ENCODE results near the gene TRAF3. TPM values are rescaled to one million over a fixed set of nuclear protein-coding genes. Genes with fewer than 3 reads are reported as not detected.
A peak's percentile ranks its signal among the peaks of the same experiment; 100 is the strongest.
"Not testable (repeated sequence)": the region's sequence is repeated elsewhere in the genome, so short reads cannot be mapped to it uniquely, and the experiment has no call there.

The TRAF3 gene
- total and polyA plus RNA-seq, 2 donors: 8.8 to 12.4 TPM

DNA sequence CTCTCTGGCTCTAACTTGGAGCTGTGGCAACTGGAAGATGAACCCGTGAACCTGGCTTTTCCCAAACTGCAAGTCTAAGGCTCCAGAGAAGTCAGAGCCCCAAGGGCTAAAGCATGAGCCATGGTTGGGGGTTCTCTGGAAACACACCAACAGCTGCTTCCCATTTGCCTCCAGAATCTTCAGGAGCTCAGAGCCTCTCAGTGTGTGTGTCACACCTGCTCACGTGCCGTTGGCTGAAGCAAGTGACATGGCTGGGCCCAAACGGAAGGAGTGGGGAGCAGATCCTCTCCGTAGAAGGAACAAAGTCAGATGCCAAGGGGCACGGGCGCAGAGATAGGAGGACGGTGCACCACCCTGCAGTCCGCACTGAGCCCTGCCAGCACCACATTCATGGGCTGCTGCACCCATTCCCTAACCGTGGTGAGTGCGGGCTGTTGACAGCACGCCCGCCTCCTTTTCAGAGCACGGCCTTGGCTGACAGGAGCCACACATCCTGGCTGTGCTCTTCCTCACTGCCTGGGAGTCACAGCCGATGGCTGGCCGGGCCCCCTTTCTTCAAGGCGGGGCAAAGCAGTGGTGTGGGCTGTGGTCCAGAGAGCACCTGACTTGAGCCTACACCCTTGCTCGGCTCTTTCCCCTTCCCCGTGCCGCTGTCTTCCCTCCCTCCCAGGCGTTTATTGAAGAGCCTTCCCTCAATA, 16.6 kb upstream of the TRAF3 start:
- WGBS: 35% methylated on average over 21 of the region's 21 CpGs
- H3K4me3 ChIP-seq (ENCODE audit: low read depth, low read length): no peak overlapping the region
- DNase-seq (ENCODE audit: extremely low spot score): no peak
- no peaks in the 10 kb centered on the region for H3K36me3 ChIP-seq (ENCODE audit: insufficient read depth)
- no peaks in the 10 kb centered on the region for H3K4me1 ChIP-seq (ENCODE audit: insufficient read depth)
- no peak overlapping the region for H3K27ac ChIP-seq (ENCODE audit: low read depth)

DNA sequence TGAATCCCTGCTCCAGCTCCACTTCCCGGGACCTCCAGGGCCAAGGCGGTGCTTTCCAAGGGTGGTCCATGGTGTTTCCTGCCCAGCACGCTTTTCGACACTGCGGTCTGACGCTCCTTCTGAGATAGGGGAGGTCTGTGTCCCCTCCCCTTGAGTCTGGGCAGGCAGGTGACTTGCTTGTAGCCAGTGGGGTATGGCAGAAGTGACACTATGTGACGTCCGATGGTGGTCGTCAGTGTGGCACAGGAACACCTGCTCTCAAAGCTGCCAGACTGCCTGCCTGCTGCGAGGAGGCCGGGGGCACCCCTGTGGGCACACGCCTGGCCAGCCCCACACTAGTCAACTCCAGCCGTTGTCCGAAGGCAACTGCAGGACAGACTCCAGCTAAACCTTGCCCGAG, 16.0 kb upstream of the TRAF3 start:
- WGBS: 54% methylated on average over 15 of the region's 15 CpGs
- H3K36me3 ChIP-seq (ENCODE audit: insufficient read depth): no peaks in the 10 kb centered on the region
- H3K4me1 ChIP-seq (ENCODE audit: insufficient read depth): no peaks in the 10 kb centered on the region
- no peak overlapping the region for H3K4me3 ChIP-seq (ENCODE audit: low read depth, low read length)
- no peak for DNase-seq (ENCODE audit: extremely low spot score)
- no peak overlapping the region for H3K27ac ChIP-seq (ENCODE audit: low read depth)

DNA sequence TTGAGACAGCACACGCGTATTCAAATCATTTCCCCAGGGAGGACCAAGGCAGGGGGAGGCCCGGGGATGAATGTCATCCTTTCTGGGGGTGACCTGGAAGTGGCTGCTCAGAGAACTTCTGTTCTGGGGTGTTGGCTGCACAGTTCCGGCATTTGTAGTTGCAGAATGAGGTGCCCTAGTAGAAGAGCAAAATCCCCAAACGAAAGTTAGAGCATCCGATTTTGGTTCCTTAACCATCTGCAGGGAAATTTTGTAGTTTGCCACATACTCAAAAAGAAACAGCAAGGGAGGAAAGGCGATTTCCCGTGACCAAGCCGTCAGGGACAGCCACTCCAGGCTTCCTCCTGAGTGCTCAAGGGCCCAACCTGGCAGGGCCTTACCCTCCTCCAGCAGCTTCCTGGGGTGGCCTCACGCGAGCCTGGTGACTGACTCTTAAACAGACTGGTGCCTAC, 13.0 kb upstream of the TRAF3 start:
- Histone ChIP-seq H3K27ac (ENCODE audit: low read depth) (no peak overlapping the region), H3K4me1 (ENCODE audit: insufficient read depth) (no peaks in the 10 kb centered on the region), H3K36me3 (ENCODE audit: insufficient read depth) (no peaks in the 10 kb centered on the region), H3K4me3 (ENCODE audit: low read depth, low read length) (no peak overlapping the region)
- WGBS: 72% methylated on average over 11 of the region's 11 CpGs
- DNase-seq (ENCODE audit: extremely low spot score): no peak

DNA sequence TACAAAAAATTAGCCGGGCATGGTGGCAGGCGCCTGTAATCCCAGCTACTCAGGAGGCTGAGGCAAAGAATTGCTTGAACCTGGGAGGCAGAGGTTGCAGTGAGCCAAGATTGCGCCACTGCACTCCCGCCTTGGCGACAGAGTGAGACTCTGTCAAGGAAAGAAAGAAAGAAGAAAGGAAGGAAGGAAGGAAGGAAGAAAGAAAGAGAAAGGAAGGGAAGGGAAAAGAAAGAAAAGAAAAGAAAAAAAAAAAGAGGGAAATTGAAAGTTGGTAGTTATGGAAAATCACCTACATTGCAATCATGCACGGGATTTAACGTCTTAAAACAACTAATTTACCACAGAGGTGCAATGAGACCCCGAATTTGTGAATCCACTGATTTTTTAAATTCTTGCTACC, 11.5 kb upstream of the TRAF3 start:
- H3K4me1 ChIP-seq (ENCODE audit: insufficient read depth); DNase-seq (ENCODE audit: extremely low spot score); H3K36me3 ChIP-seq (ENCODE audit: insufficient read depth); H3K4me3 ChIP-seq (ENCODE audit: low read depth, low read length); H3K27ac ChIP-seq (ENCODE audit: low read depth): not testable (repeated sequence)
- 95% methylated on average over 7 of the region's 8 CpGs for WGBS

DNA sequence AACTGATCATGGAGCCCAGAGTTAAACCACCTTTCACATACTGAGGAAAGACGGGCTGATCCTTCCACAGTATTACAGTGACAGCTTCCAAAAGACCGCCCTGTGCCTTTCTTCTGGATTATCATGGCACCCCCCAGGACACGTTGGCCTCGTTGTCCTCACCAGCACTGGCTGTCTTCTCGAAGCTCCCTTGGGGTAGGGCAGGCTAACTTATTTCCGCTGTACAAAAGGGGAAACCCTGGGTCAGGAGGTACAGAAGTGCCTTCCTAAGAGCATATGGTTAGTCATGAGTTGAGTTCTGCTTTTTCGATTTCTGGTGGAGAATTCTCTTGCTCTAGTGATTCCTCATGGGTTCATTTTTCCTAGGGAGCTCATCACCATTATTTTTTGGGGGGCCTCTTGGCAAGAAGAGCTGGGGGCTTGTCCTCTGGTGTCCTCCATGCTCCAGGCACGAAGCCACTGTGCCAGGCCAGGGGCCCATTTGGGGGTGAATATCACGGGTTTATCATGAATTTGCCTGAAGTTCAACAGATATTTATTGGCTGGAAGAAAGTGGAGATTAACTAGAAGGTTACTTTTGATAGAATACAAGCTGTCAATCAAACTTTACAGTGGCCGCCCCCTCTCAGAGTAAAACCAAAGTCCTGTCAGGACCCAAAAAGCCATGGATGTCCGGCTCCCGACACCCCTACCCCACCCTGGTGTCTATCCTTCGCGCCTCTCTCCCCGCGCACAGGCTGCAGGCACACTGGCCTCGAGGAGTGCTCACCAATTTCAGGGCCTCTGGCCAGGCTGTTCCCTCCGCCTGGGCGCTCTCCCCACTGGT, 8.8 kb upstream of the TRAF3 start:
- Histone ChIP-seq H3K4me1 (ENCODE audit: insufficient read depth) (no peaks in the 10 kb centered on the region), H3K27ac (ENCODE audit: low read depth) (no peak overlapping the region), H3K36me3 (ENCODE audit: insufficient read depth) (no peaks in the 10 kb centered on the region), H3K4me3 (ENCODE audit: low read depth, low read length) (no peak overlapping the region)
- no peak for DNase-seq (ENCODE audit: extremely low spot score)
- WGBS: 89% methylated on average over 19 of the region's 19 CpGs

DNA sequence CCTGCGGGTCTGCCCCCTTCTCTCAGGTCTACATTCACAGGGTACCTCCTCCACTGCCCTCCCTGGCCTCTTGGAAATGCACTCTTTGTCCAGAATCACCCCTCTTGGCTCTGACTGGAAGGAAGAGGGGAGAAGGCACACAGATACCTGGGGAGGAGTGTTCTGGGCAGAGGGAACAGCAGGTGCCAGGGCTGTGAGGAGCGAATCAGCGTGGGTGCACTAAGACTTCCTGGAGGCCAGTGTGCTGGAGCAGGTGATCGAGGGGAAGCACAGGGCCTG, 8.3 kb upstream of the TRAF3 start:
- Histone ChIP-seq H3K27ac (ENCODE audit: low read depth) (no peak overlapping the region), H3K4me3 (ENCODE audit: low read depth, low read length) (no peak overlapping the region), H3K4me1 (ENCODE audit: insufficient read depth) (no peaks in the 10 kb centered on the region), H3K36me3 (ENCODE audit: insufficient read depth) (no peaks in the 10 kb centered on the region)
- 92% methylated on average over 4 of the region's 4 CpGs for WGBS
- DNase-seq (ENCODE audit: extremely low spot score): no peak

DNA sequence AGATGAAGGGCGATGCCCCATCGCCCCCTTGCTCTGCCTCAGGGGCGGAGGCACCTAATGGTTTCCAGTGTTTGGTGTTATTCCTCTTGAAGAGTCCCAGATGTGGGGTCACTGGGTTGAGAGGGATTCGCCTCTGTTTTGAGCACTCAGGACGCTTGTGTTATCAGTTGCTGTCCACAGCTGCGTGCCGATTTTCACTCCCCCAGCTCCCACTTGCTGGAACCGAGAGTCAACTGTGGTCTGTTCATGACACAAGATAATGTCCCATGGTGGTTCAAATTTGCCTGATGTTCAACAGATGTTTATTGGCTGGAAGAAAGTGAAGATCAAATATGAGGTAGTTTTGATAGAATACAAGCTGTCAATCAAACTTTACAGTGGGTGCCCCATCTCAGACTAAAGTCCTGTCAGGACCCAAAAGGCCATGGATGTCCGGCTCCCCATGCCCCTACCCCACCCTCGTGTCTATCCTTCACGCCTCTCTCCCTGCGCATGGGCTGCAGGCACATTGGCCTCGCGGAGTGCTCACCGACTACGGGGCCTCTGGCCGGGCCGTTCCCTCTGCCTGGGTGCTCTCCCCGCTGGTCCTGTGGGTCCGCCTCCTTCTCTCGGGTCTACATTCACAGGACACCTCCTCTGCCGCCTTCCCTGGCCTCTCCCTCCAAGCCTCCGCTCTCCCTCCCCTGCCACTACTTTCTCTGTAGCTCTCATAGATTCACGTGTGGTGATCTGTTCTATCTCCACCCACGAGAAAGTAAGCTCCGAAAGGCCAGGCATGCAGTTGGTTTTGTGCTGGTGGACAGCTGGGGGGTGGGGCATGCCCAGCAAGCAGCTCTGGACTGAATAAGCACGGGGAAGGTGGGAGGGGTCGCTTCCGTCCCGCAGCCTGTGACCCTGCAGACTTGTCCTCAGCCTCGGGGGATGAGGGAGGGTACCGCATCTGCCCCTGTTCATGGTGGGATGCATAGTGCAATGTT, 6.8 kb upstream of the TRAF3 start:
- Histone ChIP-seq H3K4me1 (ENCODE audit: insufficient read depth) (no peaks in the 10 kb centered on the region), H3K36me3 (ENCODE audit: insufficient read depth) (no peaks in the 10 kb centered on the region), H3K27ac (ENCODE audit: low read depth) (no peak overlapping the region), H3K4me3 (ENCODE audit: low read depth, low read length) (no peak overlapping the region)
- no peak for DNase-seq (ENCODE audit: extremely low spot score)
- WGBS: 74% methylated on average over 32 of the region's 32 CpGs

DNA sequence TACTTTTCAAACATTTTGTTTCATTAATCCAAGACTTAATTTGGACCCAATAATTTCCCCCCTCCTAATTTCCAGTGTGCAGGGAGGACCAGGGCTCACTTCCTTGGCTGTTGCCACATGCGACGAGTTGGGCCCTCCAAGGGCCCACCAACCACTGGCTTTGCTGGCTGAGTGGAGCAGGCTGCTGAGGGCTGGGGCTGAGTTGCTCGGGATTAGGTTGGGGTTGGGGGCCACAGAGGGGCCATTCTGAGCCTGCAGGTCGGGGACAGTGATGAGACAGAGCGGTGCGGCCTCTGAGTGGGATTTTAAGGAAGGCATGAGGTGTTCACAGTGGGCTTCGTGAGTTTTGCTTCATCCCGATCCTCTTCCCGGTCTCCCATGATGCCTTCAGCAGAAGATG, 6.1 kb upstream of the TRAF3 start:
- Histone ChIP-seq H3K27ac (ENCODE audit: low read depth) (no peak overlapping the region), H3K36me3 (ENCODE audit: insufficient read depth) (no peaks in the 10 kb centered on the region), H3K4me3 (ENCODE audit: low read depth, low read length) (no peak overlapping the region), H3K4me1 (ENCODE audit: insufficient read depth) (no peaks in the 10 kb centered on the region)
- WGBS: 95% methylated on average over 9 of the region's 9 CpGs
- DNase-seq (ENCODE audit: extremely low spot score): no peak

DNA sequence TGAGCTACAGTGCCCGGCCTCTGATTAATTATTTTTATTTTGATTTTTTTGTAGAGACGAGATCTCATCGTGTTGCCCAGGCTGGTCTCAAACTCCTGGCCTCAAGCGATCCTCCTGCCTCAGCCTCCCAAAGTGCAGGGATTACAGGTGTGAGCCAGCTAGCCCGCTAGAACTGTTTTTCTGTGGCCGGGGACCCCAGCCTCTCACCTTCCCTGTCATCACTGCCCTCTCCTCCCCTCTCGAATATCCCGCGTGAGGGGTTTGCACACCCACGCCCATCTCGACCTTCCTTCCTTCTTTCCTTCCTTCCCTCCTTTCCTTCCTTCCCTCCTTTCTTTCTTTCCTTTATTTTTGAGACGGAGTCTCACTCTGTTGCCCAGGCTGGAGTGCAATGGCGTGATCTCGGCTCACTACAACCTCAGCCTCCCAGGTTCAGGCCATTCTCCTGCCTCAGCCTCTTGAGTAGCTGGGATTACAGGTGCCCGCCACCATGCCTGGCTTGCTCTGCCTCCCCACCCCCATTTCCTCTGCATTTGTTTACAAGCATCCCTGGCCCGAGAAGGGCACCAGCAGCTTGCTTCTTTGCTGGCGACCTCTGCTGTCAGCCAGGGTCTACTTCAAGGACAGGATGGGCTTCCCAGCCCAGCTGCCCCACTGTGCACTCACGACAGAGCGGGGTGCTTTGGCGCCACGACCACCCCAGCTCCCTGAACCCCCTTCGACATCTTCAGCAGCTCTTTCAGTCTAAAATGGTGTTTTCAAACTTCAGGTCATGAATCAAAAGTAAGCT, 4.3 kb upstream of the TRAF3 start:
- no peaks in the 10 kb centered on the region for H3K36me3 ChIP-seq (ENCODE audit: insufficient read depth)
- no peak overlapping the region for H3K27ac ChIP-seq (ENCODE audit: low read depth)
- DNase-seq (ENCODE audit: extremely low spot score): no peak
- H3K4me3 ChIP-seq (ENCODE audit: low read depth, low read length): no peak overlapping the region
- H3K4me1 ChIP-seq (ENCODE audit: insufficient read depth): no peaks in the 10 kb centered on the region
- WGBS: 74% methylated on average over 22 of the region's 22 CpGs

DNA sequence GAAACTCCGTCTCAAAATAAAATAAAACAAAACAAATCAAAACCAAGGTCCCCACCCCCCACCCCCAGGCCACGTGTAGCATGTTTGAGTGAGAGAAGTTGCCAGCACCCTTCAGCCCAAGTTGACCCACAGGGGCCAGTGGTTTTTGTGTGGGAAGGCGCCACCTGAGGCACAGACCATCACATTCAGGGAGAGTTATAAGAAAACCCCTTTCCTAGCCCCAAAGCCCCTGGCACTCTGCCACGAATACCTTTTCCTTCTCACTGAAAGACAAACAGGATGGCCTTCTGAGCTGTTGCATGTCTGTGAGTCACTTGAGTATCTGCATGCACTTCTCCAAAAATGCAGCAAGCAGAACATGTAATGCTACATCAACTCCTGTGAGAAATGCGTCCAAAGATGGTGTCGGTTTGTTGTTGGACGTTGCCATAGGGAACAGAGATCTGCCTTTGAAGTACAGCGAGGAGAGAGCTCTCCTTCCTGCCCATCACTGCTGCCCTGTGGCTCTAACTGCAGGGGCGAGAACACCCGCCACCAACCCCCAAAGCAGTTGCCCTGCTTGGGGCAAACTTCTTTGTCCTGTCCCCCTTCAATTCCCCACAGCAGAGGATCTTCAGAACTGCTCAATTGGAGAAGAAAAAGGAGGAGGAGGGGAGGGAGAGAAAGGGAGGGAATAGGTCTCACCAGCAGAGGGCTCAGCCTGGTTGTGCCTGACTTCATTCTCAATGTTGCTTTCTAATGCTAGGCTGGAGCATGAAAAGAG, 2.7 kb upstream of the TRAF3 start:
- no peak overlapping the region for H3K27ac ChIP-seq (ENCODE audit: low read depth)
- peak; percentile 54 for DNase-seq (ENCODE audit: extremely low spot score)

DNA sequence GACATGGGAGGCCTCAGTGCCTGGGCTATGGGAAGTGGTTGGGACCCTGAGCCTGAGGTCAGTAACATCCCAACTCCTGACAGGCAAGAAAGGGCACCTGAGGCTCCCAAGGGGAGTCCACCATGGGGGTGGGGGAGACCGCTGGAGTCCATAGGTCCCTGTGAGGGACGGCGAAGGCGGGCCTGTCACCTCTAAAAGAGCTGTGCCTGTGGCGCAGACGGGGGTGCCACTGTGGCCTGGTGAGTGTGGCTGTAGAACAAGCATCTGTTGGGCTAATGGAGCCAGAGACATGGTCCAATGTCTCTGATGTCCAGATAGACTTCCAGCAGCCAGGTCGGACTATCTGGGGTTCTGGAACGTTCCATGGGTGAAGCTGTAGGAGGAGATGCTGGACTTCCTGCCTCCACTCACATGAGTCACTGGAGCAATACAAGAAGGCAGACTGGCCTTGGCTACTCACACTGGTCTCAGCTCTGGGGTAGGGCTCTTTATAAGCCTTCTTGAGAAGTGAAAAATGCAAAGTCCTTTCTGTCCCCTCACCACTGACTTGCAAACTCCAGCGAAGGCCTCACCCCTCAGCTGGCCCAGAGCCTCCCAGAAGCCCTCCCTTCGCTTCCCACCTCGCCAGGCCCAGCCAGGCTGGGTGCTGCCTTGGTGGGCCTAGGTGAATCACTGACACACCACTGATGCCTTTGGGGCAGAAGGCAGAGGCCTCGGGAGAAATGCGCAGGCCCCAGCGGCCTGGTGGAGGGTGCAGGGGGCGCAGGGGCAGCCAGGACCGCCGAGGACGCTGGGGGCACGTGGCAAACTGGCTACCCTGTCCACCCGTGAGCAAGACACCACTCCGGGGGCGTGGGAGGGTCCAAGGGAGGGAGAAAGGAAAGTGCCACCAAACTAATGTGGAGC, 1.1 kb upstream of the TRAF3 start:
- WGBS: 87% methylated on average over 22 of the region's 22 CpGs
- Histone ChIP-seq H3K36me3 (ENCODE audit: insufficient read depth) (no peaks in the 10 kb centered on the region), H3K4me1 (ENCODE audit: insufficient read depth) (no peaks in the 10 kb centered on the region), H3K27ac (ENCODE audit: low read depth) (peak overlapping the region; percentile 82), H3K4me3 (ENCODE audit: low read depth, low read length) (no peak overlapping the region)
- no peak for DNase-seq (ENCODE audit: extremely low spot score)

More for the DNA sequence above, 2.7 kb upstream of the TRAF3 start:
- Histone ChIP-seq H3K4me1 (ENCODE audit: insufficient read depth) (no peaks in the 10 kb centered on the region), H3K36me3 (ENCODE audit: insufficient read depth) (no peaks in the 10 kb centered on the region), H3K4me3 (ENCODE audit: low read depth, low read length) (no peak overlapping the region)
- WGBS: 34% methylated on average over 10 of the region's 10 CpGs

Measured in urinary bladder (tissue), 4 donors.